Measurements from ENCODE around the gene CTSW. TPM values are rescaled to one million over a fixed set of nuclear protein-coding genes. Genes with fewer than 3 reads are reported as not detected.

Gene CTSW
- total RNA-seq, 1 experiment from 2014 or later, result not detected

GRCh38 chr11:65857500-65857852 lies 22.2 kb upstream of the CTSW start:
- Mint-ChIP-seq H3K36me3 (peaks cover 39% of the 10 kb centered on the region), H3K9me3 (no peaks in the 10 kb centered on the region), H3K4me3 (peak overlapping the region; percentile 91), H3K4me1 (peaks cover 21% of the 10 kb centered on the region), H3K27ac (no peak overlapping the region), H3K27me3 (ENCODE audit: low read depth) (no peaks in the 10 kb centered on the region)
- POLR2A ChIA-PET, result interaction anchor here (0.9 to 4.2 kb wide), 5 partner anchors 14 to 146 kb away, joined by 3 to 90 read pairs (median 18); partner anchors contain the start of genes CCDC85B, EFEMP2, FIBP and KAT5
- TF ChIP-seq IRF1 (CRISPR knock-in tag; IDR thresholded peaks at IDR 0.05), result 0 out of 2 replicates have a peak, but pooled peaks have one; percentile 1
- no peak for TF ChIP-seq ERG (CRISPR knock-in tag; IDR thresholded peaks at IDR 0.05)
- TF ChIP-seq ZNF425 (CRISPR knock-in tag; conservative IDR thresholded peaks at IDR 0.05), result no peak
- TF ChIP-seq FOXK1 (CRISPR knock-in tag; IDR thresholded peaks at IDR 0.05), result no peak
- TF ChIP-seq TEAD4 (CRISPR knock-in tag; IDR thresholded peaks at IDR 0.05), result 0 out of 2 replicates have a peak, but pooled peaks have one; percentile 32
- no peak for TF ChIP-seq ZNF423 (CRISPR knock-in tag; IDR thresholded peaks at IDR 0.05)
- TF ChIP-seq CTCF (IDR thresholded peaks at IDR 0.05), result no peak
- no peak for TF ChIP-seq SOX15 (CRISPR knock-in tag; IDR thresholded peaks at IDR 0.05)
- 0 out of 2 replicates have a peak, but pooled peaks have one; percentile 69 for TF ChIP-seq NR3C1 (CRISPR knock-in tag; conservative IDR thresholded peaks at IDR 0.05; ENCODE audit: low read depth)
- no peak; the same call in 1 of the 2 replicates for TF ChIP-seq CREB1 (CRISPR knock-in tag; IDR thresholded peaks at IDR 0.05)
- TF ChIP-seq SMAD4 (CRISPR knock-in tag; IDR thresholded peaks at IDR 0.05), result peak; percentile 59; the same call in 1 of the 2 replicates
- TF ChIP-seq NFYB (CRISPR knock-in tag; conservative IDR thresholded peaks at IDR 0.05; ENCODE audit: low read depth), result no peak
- TF ChIP-seq EMX1 (CRISPR knock-in tag; IDR thresholded peaks at IDR 0.05), result 0 out of 2 replicates have a peak, but pooled peaks have one; percentile 19
- TF ChIP-seq ZNF281 (CRISPR knock-in tag; IDR thresholded peaks at IDR 0.05), result 0 out of 2 replicates have a peak, but pooled peaks have one; percentile 38
- TF ChIP-seq NFE2L1 (CRISPR knock-in tag; IDR thresholded peaks at IDR 0.05), result no peak
- 0 out of 2 replicates have a peak, but pooled peaks have one; percentile 17 for TF ChIP-seq CBFB (CRISPR knock-in tag; IDR thresholded peaks at IDR 0.05; ENCODE audit: low read depth)
- no peak for TF ChIP-seq SP1 (CRISPR knock-in tag; conservative IDR thresholded peaks at IDR 0.05)
- 0 out of 2 replicates have a peak, but pooled peaks have one; percentile 29 for TF ChIP-seq JUN (CRISPR knock-in tag; IDR thresholded peaks at IDR 0.05)
- 0 out of 2 replicates have a peak, but pooled peaks have one; percentile 71 for TF ChIP-seq TP53 (CRISPR knock-in tag; IDR thresholded peaks at IDR 0.05)
- TF ChIP-seq USF1 (CRISPR knock-in tag; IDR thresholded peaks at IDR 0.05), result no peak
- no peak for TF ChIP-seq NR2C2 (CRISPR knock-in tag; IDR thresholded peaks at IDR 0.05)
- CTCF ChIA-PET, result interaction anchor here (1.0 to 16.6 kb wide), 4 partner anchors 13 to 188 kb away, joined by 4 to 539 read pairs (median 64); partner anchors contain the start of genes AP5B1, CCDC85B, EFEMP2 and FIBP
- no peak for DNase-seq (ENCODE audit: low spot score)
- ATAC-seq, result no peak
